GM18951 (cell line): ENCODE measurements around the gene RAD51AP1.
"Not testable (repeated sequence)": the region's sequence is repeated elsewhere in the genome, so short reads cannot be mapped to it uniquely, and the experiment has no call there.

Source experiments
- POLR2A ChIP-seq: IDR thresholded peaks from 4 replicates; pipeline ENCODE4 v1.6.1; 2011; ENCODE audit warnings: mild to moderate bottlenecking; ENCODE audit not compliant: insufficient read length, insufficient read depth; ENCODE audit errors: extremely low read depth
- in situ Hi-C: fragments of 300-500 bp; cut with MboI; formaldehyde crosslinking; loops from one replicate; pipeline ENCODE4 v1.12.0; 2022; ENCODE audit warnings: low sequenced_read_pairs, mixed read lengths, inconsistent platforms; ENCODE audit not compliant: unreplicated experiment

The RAD51AP1 gene, protein sequence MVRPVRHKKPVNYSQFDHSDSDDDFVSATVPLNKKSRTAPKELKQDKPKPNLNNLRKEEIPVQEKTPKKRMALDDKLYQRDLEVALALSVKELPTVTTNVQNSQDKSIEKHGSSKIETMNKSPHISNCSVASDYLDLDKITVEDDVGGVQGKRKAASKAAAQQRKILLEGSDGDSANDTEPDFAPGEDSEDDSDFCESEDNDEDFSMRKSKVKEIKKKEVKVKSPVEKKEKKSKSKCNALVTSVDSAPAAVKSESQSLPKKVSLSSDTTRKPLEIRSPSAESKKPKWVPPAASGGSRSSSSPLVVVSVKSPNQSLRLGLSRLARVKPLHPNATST

DNA sequence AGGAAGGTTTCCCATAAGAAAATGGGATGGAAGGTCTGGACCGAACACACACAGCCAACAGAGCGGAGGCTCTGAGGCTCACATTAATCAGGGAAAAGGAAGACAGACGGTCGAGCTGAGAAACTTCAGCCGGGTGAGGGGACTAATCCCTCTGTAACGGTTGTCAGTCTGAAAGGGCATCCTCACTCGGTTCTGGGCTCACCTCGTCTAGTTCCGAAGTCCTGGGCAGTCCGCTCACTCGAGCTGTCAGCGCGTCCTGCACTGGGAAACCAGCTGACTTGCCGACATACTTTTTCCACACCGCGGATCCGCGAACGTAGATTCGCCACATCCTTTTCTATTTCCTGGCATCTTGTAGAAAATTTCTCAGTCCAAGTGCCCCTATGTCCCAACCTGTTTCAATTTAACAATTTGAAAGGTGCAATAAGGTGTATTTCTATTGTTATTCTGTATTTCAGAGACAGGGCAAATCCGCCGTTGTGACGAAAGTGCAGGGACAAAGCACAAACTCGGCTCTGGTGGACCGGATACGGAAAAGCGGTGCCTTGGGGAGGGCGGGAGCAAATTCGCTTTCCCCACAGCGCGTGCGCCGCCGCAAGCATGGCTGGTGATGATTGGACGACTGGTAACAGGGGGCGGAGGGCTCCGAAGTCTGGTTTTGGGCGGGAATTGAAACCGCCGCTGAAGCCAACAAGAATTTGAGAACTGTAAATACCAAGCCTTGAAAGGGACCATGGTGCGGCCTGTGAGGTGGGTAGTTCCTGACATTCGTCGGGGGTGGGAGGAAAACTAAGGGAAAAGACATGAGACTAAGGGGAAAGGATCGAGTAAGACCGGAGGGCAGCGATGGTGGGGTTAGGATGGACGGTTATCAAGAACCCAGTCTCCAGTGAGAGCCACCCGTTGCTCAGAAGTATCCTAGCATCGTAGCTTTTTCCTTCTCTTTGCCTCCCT is at the start of gene RAD51AP1:
Gene RAD51AP1 (plus strand): TSS at position 684 of the 954 bp plus-strand sequence. CDS start 50 bp downstream, at position 734.
- in situ Hi-C loops = no loop called here
- peak; percentile 65 for TF ChIP-seq POLR2A

GRCh38 chr12:4489556-4489955 is 49.1 kb upstream of the RAD51AP1 start:
- no peak for TF ChIP-seq POLR2A
- in situ Hi-C loops = no loop called here

GRCh38 chr12:4490973-4491372 is 47.7 kb upstream of the RAD51AP1 start:
- in situ Hi-C loops = no loop called here
- TF ChIP-seq POLR2A = no peak

DNA sequence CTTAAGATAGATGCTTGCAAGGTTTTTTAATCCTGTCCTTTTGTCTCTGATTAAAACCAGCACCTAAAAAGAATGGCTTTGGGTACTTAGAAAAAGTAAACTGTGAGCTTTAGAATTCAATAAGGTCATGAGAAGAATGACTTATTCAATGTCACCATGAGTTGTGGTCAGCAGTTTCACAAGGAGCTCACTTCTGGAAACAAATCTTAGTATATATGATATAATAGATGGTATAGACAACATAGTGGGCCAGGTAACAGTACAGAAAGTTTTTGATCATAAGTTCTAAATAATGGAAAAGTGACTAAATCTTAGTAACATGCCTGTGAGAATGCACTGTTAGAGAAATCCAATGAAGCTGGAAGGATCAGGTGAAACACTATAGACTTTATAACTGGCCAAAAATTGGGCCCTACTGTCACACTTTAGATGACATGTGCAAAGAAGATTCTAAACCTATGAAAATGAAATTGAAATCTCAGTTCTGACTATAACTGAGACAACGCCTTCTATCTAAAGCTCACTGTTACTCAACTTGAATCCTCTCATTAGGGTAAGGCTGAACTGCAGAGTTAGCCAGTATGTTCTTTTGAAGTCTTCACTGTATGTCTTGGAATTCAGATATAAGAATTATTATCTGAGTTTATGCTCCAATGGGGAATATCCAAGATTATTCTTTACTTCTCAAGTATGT is 42.4 kb upstream of the RAD51AP1 start:
- no peak for TF ChIP-seq POLR2A
- in situ Hi-C loops = no loop called here

GRCh38 chr12:4499186-4499585 is 39.5 kb upstream of the RAD51AP1 start:
- no peak for TF ChIP-seq POLR2A
- in situ Hi-C loops = no loop called here

- no peak for TF ChIP-seq POLR2A
- in situ Hi-C loops = no loop called here
Observed at GRCh38 chr12:4505376-4505986, 33.2 kb upstream of the RAD51AP1 start.

GRCh38 chr12:4506430-4506829 is 32.3 kb upstream of the RAD51AP1 start:
- TF ChIP-seq POLR2A = no peak
- in situ Hi-C loops = no loop called here

DNA sequence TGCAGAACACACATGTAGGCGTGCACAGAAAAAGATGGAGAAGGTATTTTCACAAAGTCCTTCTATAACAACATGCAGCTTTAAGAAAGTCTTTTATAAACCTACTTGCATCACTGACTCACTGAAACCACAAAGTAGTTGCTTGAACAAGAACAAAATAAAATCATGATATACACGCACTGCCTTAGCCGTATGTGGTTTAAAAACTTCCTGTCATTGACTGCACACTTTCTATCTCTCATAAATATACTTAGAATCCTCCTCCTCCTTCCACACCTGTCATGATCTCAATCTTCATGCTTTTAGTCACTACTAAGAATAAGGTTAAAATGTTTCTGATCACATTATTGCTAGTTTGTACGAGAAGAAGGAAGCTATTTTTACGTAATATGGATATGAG is 31.8 kb upstream of the RAD51AP1 start:
- no peak for TF ChIP-seq POLR2A
- in situ Hi-C loops = no loop called here

GRCh38 chr12:4508503-4508902 is 30.2 kb upstream of the RAD51AP1 start:
- in situ Hi-C loops = not testable (repeated sequence)

DNA sequence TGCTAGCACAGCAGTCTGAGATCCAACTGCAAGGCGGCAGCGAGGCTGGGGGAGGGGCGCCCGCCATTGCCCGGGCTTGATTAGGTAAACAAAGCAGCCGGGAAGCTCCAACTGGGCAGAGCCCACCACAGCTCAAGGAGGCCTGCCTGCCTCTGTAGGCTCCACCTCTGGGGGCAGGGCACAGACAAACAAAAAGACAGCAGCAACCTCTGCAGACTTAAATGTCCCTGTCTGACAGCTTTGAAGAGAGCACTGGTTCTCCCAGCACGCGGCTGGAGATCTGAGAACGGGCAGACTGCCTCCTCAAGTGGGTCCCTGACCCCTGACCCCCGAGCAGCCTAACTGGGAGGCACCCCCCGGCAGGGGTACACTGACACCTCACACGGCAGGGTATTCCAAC is 29.4 kb upstream of the RAD51AP1 start:
- in situ Hi-C loops = not testable (repeated sequence)

GRCh38 chr12:4518106-4518728 is 20.5 kb upstream of the RAD51AP1 start:
- no peak for TF ChIP-seq POLR2A
- in situ Hi-C loops = no loop called here

GRCh38 chr12:4523443-4523842 is 15.2 kb upstream of the RAD51AP1 start:
- in situ Hi-C loops = loop anchor here (10.0 kb wide), 1 partner anchor 79 kb away; the partner anchor contains the start of gene FGF6
